DND-41 (cell line): ENCODE measurements around the gene DIS3L2.

Experiments
- ATAC-seq: fragments of 200-7000 bp; cut with Tn5 transposase; 3 replicates; pipeline ENCODE4 v1.9.1; 2021; ENCODE audit warnings: low read depth; ENCODE audit not compliant: insufficient read depth
- DNase-seq: peaks from one replicate; pipeline ENCODE4 v3.0.0-alpha.2; 2020
- H2AFZ ChIP-seq: 2 replicates; pipeline ENCODE4 v1.6.0; 2012; ENCODE audit warnings: low read depth, low read length
- H3K27ac ChIP-seq: 2 replicates; pipeline ENCODE4 v1.5.1; 2012; ENCODE audit warnings: low read length, inconsistent platforms
- H3K27me3 ChIP-seq: fragments of 200-600 bp; sonication (generic); 2 replicates; pipeline ENCODE4 v1.6.0; 2012; ENCODE audit warnings: low read length, mild to moderate bottlenecking, inconsistent platforms; ENCODE audit not compliant: insufficient read depth, poor library complexity
- H3K36me3 ChIP-seq: 2 replicates; pipeline ENCODE4 v1.5.1; 2012; ENCODE audit warnings: low read length, inconsistent platforms; ENCODE audit not compliant: insufficient read depth
- H3K4me1 ChIP-seq: 2 replicates; pipeline ENCODE4 v1.5.1; 2012; ENCODE audit warnings: mild to moderate bottlenecking, low read length; ENCODE audit not compliant: insufficient read depth
- H3K4me2 ChIP-seq: 2 replicates; pipeline ENCODE4 v1.6.0; 2012; ENCODE audit warnings: mild to moderate bottlenecking, moderate library complexity, low read length, inconsistent platforms; ENCODE audit not compliant: insufficient read depth
- H3K4me3 ChIP-seq, 2 experiments: fragments of 200-600 bp in 1 of 2; shearing (Covaris generic) in 1 of 2; 2 replicates each; pipeline ENCODE4 v1.5.1; 2012 to 2016; ENCODE audit warnings: inconsistent platforms in 2 of 2, low read length in 2 of 2, mild to moderate bottlenecking in 2 of 2, low read depth in 1 of 2, moderate library complexity in 1 of 2
- H3K79me2 ChIP-seq: 2 replicates; pipeline ENCODE4 v1.6.0; 2012; ENCODE audit warnings: low read length, inconsistent platforms; ENCODE audit not compliant: insufficient read depth
- H3K9ac ChIP-seq: 2 replicates; pipeline ENCODE4 v1.6.0; 2012; ENCODE audit warnings: low read depth, mild to moderate bottlenecking, inconsistent platforms, low read length, moderate library complexity
- H3K9me3 ChIP-seq: 2 replicates; pipeline ENCODE4 v1.5.1; 2012; ENCODE audit warnings: low read length, moderate library complexity, mild to moderate bottlenecking, inconsistent platforms; ENCODE audit not compliant: insufficient read depth, severe bottlenecking
- H4K20me1 ChIP-seq: 2 replicates; pipeline ENCODE4 v1.6.0; 2012; ENCODE audit warnings: low read length; ENCODE audit not compliant: insufficient read depth
- EZH2 ChIP-seq: IDR thresholded peaks from 3 replicates; pipeline ENCODE4 v1.6.1; 2012; ENCODE audit warnings: borderline replicate concordance, low read depth, mild to moderate bottlenecking, moderate library complexity, low read length, inconsistent platforms; ENCODE audit not compliant: severe bottlenecking
- TF ChIP-seq, protein P1 (sequence below): IDR thresholded peaks from 2 replicates; pipeline ENCODE4 v1.5.1; 2012; ENCODE audit warnings: borderline replicate concordance, low read length, moderate library complexity, mild to moderate bottlenecking; ENCODE audit not compliant: poor library complexity, severe bottlenecking; ENCODE audit errors: extremely low read depth

The DIS3L2 gene

DNA sequence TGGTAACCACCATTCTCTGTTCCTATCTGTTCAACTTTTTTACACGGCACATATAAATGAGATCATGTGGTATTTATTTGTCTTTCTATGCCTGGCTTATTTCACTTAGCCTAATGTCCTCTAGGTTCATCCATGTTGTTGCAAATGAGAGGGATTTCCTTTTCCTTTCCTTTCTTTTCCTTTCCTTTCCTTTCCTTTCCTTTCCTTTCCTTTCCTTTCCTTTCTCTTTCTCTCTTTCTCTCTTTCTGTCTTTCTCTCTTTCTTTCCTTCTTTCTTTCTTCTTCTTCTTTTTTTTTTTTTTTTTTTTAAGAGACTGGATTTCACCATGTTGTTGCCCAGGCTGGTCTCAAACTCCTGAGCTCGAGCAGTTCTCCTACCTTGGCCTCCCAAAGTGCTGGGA is 38.9 kb downstream of the DIS3L2 start:
- TF ChIP-seq, protein P1, sequence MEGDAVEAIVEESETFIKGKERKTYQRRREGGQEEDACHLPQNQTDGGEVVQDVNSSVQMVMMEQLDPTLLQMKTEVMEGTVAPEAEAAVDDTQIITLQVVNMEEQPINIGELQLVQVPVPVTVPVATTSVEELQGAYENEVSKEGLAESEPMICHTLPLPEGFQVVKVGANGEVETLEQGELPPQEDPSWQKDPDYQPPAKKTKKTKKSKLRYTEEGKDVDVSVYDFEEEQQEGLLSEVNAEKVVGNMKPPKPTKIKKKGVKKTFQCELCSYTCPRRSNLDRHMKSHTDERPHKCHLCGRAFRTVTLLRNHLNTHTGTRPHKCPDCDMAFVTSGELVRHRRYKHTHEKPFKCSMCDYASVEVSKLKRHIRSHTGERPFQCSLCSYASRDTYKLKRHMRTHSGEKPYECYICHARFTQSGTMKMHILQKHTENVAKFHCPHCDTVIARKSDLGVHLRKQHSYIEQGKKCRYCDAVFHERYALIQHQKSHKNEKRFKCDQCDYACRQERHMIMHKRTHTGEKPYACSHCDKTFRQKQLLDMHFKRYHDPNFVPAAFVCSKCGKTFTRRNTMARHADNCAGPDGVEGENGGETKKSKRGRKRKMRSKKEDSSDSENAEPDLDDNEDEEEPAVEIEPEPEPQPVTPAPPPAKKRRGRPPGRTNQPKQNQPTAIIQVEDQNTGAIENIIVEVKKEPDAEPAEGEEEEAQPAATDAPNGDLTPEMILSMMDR, result no peak
- no peak for TF ChIP-seq EZH2
- no peak overlapping the region for H3K27ac ChIP-seq
- H3K4me3 ChIP-seq, result no peak overlapping the region
- no peak overlapping the region for H3K9ac ChIP-seq
- no peak overlapping the region for H3K4me2 ChIP-seq
- ATAC-seq, result no peak
- H4K20me1 ChIP-seq, result peaks cover 8% of the 10 kb centered on the region; the same call in 1 of the 2 replicates
- DNase-seq, result no peak
- H3K27me3 ChIP-seq, result no peaks in the 10 kb centered on the region
- H3K79me2 ChIP-seq, result peaks cover 54% of the 10 kb centered on the region; the same call in 1 of the 2 replicates
- H2AFZ ChIP-seq, result no peak overlapping the region
- H3K36me3 ChIP-seq, result no peaks in the 10 kb centered on the region
- no peaks in the 10 kb centered on the region for H3K9me3 ChIP-seq
- H3K4me1 ChIP-seq, result no peaks in the 10 kb centered on the region

DNA sequence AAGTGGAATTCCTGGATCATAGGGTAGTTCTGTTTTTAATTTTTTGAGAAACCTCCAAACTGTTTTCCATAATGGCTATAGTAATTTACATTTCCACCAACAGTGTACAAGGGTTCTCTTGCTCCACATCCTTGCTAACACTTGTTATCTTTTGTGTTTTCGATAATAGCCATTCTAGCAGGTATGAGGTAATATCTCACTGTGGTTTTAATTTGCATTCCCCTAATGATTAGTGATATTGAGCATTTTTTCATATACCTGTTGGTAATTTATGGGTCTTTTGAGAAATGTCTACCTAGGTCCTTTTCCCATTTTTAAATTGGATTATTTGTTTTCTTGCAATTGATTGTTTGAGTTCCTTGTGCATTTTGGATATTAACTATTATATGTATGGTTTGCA is 39.6 kb downstream of the DIS3L2 start:
- no peaks in the 10 kb centered on the region for H3K36me3 ChIP-seq
- no peak for ATAC-seq

DNA sequence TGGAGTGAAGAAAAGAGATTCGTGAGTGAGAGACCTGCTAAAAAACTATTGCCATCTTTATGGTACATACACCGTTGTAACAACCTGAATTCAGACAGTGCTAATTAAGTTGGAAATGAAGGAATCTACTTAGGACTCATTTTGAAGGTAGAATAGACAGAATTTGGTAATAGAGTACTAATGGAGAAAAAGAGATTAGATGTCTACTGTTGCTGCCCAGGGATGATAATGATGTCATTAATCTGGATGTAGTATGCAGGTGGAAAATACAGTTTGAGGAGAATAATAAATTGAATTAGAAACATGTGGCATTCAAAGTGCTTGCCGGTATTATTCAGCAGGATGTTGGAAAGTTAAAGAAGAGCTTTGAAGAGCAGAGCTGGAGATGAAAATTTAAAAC is 44.7 kb downstream of the DIS3L2 start:
- H4K20me1 ChIP-seq, result peaks cover 5% of the 10 kb centered on the region; the same call in 1 of the 2 replicates
- H3K27me3 ChIP-seq, result no peaks in the 10 kb centered on the region
- no peak overlapping the region for H3K4me2 ChIP-seq
- no peak overlapping the region for H3K27ac ChIP-seq
- no peak overlapping the region for H3K4me3 ChIP-seq
- H2AFZ ChIP-seq, result no peak overlapping the region
- no peaks in the 10 kb centered on the region; the same call in 1 of the 2 replicates for H3K36me3 ChIP-seq
- H3K9ac ChIP-seq, result no peak overlapping the region
- DNase-seq (no peak), ATAC-seq (no peak)
- no peaks in the 10 kb centered on the region for H3K9me3 ChIP-seq
- H3K4me1 ChIP-seq, result no peaks in the 10 kb centered on the region
- H3K79me2 ChIP-seq, result peaks cover 49% of the 10 kb centered on the region
- TF ChIP-seq, protein P1, result no peak
- TF ChIP-seq EZH2, result no peak

More for the DNA sequence above, 39.6 kb downstream of the DIS3L2 start:
- Histone ChIP-seq H3K27me3 (no peaks in the 10 kb centered on the region), H3K79me2 (peaks cover 50% of the 10 kb centered on the region; the same call in 1 of the 2 replicates), H4K20me1 (peaks cover 8% of the 10 kb centered on the region; the same call in 1 of the 2 replicates), H3K9me3 (no peaks in the 10 kb centered on the region), H3K4me2 (no peak overlapping the region), H3K4me1 (no peaks in the 10 kb centered on the region), H2AFZ (no peak overlapping the region), H3K9ac (no peak overlapping the region), H3K27ac (no peak overlapping the region), H3K4me3 (no peak overlapping the region)
- no peak for TF ChIP-seq EZH2
- TF ChIP-seq, protein P1, result no peak
- no peak for DNase-seq
